Thyroid gland (tissue), 4 donors: ENCODE measurements around the gene FDX1.

Experiments used
- POLR2A ChIP-seq, 2 donors: fragments of 450-650 bp; IDR thresholded peaks; one replicate each; pipeline ENCODE4 v1.6.1; 2017; ENCODE audit warnings: antibody characterized with exemption in 2 of 2, mild to moderate bottlenecking in 2 of 2, moderate library complexity in 1 of 2
- TF ChIP-seq, protein P1 (sequence below), 6 experiments: fragments of 200-600 bp in 3 of 6; fragments of 450-650 bp in 3 of 6; sonication (generic) in 3 of 6; IDR thresholded peaks; one replicate each; pipeline ENCODE4 v1.5.1; 2016 to 2019; ENCODE audit warnings: antibody characterized with exemption in 6 of 6, mild to moderate bottlenecking in 2 of 6, inconsistent platforms in 1 of 6, moderate library complexity in 1 of 6

DNA sequence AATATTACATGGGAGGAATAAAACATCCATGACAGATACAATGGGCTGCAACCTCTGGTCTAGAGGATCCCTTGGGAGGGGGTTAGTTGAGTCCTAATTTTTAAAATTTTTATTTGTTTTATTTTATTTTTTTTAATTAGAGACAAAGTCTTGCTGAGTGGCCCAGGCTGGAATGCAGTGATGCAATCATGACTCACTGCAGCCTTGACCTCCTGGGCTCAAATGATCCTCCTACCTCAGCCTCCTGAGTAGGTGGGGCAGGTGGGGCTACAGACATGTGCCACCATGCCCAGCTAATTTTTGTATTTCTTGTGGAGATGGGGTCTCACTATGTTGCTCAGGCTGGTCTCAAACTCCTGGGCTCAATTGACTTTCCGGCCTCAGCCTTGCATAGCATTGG is 43.1 kb downstream of the FDX1 start:
- TF ChIP-seq, protein P1, sequence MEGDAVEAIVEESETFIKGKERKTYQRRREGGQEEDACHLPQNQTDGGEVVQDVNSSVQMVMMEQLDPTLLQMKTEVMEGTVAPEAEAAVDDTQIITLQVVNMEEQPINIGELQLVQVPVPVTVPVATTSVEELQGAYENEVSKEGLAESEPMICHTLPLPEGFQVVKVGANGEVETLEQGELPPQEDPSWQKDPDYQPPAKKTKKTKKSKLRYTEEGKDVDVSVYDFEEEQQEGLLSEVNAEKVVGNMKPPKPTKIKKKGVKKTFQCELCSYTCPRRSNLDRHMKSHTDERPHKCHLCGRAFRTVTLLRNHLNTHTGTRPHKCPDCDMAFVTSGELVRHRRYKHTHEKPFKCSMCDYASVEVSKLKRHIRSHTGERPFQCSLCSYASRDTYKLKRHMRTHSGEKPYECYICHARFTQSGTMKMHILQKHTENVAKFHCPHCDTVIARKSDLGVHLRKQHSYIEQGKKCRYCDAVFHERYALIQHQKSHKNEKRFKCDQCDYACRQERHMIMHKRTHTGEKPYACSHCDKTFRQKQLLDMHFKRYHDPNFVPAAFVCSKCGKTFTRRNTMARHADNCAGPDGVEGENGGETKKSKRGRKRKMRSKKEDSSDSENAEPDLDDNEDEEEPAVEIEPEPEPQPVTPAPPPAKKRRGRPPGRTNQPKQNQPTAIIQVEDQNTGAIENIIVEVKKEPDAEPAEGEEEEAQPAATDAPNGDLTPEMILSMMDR (IDR thresholded peaks at IDR 0.05) = no peak
- TF ChIP-seq POLR2A (IDR thresholded peaks at IDR 0.05) = no peak
